Stomach (tissue), 4 donors: ENCODE data around the gene RGS21.

Experiments
- POLR2AphosphoS5 ChIP-seq, 3 donors: sonication (generic); formaldehyde crosslinking; IDR thresholded peaks; one replicate each; pipeline ENCODE4 v1.6.1; 2016; ENCODE audit warnings: antibody characterized with exemption in 3 of 3
- TF ChIP-seq, protein P1 (sequence below), 7 experiments: fragments of 450-650 bp in 4 of 7; fragments of 200-600 bp in 3 of 7; sonication (generic) in 3 of 7; IDR thresholded peaks; one replicate each; pipeline ENCODE4 v1.5.1; 2016 to 2019; ENCODE audit warnings: antibody characterized with exemption in 7 of 7, control low read depth in 2 of 7, mild to moderate bottlenecking in 1 of 7

DNA sequence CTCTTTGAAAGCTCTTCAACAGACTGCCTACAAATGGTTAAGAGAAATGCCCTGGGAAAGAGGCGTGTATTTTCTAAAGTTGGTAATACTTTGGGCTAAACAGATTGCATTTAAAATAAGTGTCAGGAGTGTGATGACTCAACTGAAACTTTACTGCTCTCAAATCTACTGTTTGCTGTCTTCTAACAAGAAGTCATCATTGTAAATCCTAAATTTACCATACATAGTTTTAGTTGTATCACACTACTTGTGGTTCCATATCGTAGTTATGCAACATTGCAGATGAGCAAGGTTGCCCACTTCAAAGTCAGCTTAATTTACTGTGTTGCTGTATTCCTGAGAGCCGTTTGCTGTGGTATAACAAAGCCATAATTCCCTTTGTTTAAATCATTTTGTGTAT, 59.6 kb downstream of the RGS21 start:
- TF ChIP-seq, protein P1, sequence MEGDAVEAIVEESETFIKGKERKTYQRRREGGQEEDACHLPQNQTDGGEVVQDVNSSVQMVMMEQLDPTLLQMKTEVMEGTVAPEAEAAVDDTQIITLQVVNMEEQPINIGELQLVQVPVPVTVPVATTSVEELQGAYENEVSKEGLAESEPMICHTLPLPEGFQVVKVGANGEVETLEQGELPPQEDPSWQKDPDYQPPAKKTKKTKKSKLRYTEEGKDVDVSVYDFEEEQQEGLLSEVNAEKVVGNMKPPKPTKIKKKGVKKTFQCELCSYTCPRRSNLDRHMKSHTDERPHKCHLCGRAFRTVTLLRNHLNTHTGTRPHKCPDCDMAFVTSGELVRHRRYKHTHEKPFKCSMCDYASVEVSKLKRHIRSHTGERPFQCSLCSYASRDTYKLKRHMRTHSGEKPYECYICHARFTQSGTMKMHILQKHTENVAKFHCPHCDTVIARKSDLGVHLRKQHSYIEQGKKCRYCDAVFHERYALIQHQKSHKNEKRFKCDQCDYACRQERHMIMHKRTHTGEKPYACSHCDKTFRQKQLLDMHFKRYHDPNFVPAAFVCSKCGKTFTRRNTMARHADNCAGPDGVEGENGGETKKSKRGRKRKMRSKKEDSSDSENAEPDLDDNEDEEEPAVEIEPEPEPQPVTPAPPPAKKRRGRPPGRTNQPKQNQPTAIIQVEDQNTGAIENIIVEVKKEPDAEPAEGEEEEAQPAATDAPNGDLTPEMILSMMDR (IDR thresholded peaks at IDR 0.05): no peak
- no peak for TF ChIP-seq POLR2AphosphoS5 (IDR thresholded peaks at IDR 0.05)
